NCI-H128 (cell line): Measurements from ENCODE around the gene ABCD1.
A peak's percentile ranks its signal among the peaks of the same experiment; 100 is the strongest.
"Not testable (repeated sequence)": the region's sequence is repeated elsewhere in the genome, so short reads cannot be mapped to it uniquely, and the experiment has no call there.

Experiments used
- DNase-seq: peaks from one replicate; lab custom pipeline; 2025; ENCODE audit not compliant: unreplicated experiment; lab: John Stamatoyannopoulos, UW

ABCD1 gene

DNA sequence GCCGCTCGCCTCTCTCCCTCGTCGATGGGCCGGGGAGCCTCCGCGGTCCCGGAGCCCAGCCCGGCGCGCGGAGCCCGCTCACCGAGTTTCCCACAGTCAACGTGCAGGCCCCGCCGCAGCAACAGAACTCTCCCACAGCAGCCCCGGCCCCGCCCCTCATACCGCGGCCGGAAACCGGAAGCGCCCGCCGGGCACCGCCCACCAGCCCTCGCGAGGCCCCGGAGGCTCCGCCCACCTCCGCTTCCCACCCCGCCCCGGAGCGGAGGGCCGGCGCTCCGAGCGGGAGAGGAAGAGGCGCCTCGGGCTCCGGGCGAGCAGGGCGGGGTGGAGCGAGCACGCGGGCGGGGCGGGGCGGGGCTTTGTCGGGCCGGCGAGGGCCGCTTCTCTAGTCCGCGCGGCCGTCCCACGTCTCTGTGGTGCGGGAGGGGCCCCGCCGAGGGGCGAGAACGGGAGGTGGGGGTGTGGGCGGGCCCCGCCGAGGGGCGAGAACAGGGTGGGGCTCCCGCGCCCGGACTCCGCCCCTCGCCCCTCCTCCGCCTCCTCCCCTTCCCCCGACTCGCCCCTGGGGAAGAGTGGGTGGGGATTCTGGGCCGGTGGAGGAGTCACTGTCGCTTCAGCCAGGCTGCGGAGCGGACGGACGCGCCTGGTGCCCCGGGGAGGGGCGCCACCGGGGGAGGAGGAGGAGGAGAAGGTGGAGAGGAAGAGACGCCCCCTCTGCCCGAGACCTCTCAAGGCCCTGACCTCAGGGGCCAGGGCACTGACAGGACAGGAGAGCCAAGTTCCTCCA, at the start of gene ABCD1, which contains the start of gene BCAP31:
ABCD1 (plus strand) TSS at position 605 of the 787 bp plus-strand sequence. CDS start 411 bp downstream, outside the sequence.
BCAP31 (minus strand) TSS at position 136 of the 787 bp plus-strand sequence. CDS start 1,143 bp downstream, outside the sequence.
- DNase-seq = peak; percentile 90

DNA sequence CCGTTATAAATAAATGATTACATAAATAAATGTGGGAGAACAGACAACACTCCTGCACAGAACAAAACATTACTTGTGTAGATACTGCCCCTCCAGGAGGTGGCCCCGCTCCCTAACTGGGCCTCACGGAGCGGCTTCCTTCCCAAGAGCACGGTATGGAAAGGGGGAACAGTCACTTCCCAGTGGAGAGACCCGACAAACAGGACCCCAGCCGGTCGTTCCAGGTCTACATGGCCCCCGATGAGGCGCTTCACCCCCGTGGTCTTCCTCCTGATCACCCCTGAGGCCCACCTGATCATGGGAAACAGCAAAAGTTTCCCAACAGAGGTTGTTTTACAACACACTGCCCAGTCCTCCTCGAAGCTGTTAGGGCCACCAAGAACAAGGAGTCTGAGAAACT, 43.5 kb upstream of the ABCD1 start:
- DNase-seq = no peak

DNA sequence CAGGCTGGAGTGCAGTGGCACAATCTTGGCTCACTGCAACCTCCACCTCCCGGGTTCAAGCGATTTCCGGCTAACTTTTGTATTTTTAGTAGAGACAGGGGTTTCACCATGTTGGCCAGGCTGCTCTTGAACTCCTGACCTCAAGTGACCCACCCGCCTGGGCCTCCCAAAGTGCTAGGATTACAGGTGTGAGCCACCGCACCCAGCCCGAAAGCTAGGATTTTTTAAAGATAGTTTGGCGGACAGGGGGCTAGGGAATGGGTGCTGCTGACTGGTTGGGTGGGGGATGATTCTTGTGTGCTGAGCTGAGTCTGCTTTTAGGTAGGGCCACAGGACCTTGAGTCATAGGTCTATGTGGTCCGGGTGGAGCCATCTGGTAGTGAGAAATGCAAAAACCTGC, 41.2 kb upstream of the ABCD1 start:
- not testable (repeated sequence) for DNase-seq

DNA sequence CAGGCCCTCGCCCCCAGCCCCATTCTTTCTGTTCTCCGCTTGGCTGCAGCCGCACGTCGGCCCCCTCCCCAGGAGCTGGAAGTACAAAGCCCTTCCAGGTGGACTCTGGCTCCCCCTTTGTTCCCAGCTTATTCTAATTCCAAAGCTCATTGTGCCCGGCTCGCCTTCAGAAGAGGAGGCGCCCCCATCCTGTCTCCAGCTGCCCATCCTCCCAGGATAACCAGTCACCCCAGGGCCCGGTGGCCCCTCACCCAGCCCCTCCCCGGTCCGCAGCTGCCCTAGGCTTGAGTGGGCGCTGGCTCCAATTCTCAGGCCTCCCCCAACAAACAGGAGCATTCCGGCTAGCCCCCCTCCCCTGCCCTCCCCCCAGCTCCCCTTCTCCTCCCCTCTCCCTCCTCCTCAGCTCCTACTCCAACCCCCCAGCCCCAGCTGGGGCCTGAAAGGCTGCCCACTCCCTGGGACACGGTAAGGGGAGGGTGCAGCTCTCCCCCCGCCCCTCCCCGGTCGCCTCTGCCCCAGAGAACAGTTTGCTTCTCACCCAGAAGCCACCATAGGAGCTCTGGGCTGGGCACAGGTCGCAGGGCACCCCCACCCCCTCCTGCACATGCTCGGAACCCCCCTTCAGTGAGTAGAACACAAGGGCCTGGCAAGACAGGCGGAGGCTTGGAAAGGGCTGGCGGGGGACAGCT, 40.0 kb upstream of the ABCD1 start:
- DNase-seq = no peak

DNA sequence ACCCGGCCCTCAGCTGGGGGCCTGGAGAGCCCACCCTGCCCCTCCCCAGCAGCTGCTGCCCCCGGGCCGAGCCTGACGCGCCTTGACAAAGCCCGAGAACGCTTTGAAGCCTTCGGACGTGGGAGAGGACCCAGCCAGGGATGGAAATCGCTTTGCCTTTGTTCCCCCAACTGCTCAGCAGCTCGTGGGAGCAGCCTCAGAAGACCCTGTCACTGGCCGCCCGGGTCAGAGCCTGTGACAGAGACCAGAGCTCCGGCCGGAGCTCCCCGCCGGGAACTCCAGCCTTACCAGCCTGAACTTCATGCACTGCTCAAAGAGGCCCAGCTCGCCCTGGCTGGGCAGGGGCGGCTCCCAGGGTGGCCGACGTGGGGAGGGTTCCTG, 39.5 kb upstream of the ABCD1 start:
- no peak for DNase-seq

DNA sequence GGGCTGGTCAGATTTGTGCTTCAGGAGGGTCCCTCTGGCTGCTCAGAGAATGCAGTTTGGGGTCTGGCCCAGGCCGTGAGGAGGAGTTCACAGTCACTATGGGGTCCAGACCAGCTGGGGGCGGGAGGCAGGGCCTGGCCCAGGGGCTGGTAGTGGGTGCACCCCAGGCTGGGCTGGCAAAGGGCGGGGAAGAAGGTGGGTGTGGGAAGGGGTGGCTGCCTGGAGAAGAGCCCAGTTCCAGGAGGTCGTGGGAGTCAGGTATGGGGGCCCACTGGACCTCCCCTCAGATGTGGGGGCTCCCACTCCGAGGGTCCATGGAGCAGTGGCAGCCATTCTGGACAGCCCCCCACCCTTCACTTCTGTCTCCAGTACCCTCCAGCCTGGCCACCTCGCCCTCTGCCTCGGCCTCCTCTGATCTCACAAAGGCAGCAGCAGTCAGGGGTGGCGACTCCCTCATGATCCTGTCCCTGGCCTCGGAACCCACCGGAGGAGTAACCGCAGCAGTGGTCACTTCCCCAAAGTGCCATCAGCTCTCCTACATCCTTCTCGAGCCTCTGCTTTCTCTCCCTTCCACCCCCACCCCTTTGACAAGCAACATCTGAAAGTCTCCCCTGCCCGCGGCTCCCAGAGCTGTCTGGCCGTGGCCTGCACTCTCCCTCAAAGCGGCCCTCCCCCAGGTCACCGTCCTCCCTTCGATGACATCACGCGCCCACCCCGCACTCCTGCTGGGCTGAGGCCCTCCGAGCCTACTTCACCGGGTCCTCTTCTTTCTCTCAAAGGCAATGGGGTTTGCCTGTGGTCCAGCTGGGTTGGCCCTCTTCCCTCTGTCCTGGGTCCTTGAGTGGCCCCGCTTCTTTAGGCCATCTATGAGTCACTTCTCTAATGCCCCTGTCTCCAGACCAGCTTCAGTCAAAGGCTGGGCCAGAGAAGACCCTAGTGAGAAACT, 38.6 kb upstream of the ABCD1 start:
- no peak for DNase-seq

DNA sequence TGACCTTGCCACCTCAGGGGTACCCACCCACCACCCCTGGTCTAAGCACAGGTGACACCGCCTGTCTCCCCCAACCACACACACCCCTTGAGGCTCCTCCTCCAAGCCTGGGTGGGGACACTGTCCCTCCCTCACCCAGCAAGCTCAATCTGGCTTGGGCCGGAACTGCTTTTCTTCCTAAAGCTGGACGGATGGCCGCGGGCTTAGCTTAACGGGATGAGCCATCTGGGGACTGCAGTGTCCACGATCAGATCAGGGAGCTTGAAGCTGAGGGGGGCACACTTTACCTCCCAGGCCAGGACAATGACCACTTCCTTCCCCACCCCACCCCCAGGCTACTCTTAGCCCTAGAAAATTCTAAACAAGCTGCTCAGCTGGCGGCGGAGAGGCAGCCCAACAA, 37.9 kb upstream of the ABCD1 start:
- DNase-seq = no peak

DNA sequence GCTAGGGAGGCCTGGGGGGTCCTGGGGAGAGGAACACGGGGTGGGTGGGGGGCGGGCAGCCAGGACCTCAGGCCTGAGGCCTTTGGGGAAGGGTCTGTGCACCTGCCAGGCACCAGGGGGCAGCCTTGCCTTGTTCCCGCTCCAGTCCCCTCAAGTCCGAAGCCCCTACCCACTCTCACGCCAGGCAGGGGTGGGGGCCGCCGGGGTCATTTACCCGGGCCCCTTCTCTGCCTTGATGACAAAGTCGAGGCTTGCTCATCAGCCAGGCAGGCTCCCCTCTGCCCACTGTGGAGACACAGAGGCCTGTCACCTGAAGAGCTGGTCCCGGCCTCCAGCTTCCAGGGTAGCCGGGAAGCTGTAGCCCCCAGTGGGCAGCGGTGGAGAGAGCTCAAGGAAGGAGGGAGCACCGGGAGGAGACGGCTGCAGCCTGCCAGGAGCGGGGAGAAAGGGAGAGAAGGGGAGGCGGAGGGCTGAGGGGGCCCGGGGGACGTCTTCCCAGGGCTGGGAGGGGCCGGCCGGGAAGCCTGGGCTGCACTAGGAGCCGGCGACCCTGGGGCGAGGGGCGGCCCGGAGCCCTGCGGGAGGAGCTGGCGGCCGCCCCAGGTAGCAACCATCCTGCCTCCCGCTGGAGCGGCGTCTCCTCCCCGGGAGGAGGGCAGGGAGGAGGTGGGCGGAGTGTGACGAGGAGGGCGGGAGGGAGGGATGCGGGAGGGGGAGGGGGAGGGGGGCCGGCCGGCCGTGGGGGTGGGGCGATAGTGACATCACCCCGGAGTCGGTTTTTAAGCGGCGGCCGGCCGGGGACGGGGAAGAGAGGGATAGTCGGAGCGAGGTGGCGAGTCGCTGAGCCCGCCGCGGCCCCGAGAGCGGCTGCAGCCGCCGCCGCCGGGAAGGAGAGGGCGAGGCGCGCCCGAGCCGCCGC, 37.3 kb upstream of the ABCD1 start, which contains the start of gene SLC6A8:
SLC6A8 (plus strand) TSS at position 806 of the 919 bp plus-strand sequence. CDS start 649 bp downstream, outside the sequence.
- DNase-seq = no peak

DNA sequence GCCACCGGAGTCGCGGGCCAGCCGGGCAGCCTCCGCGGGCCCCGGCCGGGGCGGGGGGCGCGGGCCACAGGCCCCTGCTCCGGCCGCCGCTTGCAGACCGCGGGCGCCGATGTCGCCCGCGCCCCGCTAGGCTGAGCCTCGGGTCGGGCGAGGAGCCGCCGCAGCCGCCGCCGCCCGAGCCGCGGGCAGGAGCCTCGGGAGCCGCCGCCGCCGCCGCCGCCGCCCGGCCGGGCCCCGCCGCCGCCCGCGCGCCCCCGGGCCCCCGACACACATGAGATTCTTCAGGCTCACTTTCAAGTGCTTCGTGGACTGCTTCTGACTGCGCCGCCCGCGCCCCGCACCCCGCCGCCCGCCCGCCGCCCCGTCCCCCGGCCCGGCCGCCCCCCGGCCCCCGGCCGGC, 36.6 kb upstream of the ABCD1 start:
- no peak for DNase-seq

DNA sequence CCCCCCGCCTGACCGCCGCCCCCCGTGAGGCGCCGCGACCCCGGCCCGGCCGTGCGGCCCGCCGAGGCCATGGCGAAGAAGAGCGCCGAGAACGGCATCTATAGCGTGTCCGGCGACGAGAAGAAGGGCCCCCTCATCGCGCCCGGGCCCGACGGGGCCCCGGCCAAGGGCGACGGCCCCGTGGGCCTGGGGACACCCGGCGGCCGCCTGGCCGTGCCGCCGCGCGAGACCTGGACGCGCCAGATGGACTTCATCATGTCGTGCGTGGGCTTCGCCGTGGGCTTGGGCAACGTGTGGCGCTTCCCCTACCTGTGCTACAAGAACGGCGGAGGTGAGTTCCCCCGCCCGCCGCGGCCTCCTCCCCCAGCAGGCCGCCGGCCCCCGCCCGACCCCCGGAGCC, 36.1 kb upstream of the ABCD1 start:
- DNase-seq = no peak

DNA sequence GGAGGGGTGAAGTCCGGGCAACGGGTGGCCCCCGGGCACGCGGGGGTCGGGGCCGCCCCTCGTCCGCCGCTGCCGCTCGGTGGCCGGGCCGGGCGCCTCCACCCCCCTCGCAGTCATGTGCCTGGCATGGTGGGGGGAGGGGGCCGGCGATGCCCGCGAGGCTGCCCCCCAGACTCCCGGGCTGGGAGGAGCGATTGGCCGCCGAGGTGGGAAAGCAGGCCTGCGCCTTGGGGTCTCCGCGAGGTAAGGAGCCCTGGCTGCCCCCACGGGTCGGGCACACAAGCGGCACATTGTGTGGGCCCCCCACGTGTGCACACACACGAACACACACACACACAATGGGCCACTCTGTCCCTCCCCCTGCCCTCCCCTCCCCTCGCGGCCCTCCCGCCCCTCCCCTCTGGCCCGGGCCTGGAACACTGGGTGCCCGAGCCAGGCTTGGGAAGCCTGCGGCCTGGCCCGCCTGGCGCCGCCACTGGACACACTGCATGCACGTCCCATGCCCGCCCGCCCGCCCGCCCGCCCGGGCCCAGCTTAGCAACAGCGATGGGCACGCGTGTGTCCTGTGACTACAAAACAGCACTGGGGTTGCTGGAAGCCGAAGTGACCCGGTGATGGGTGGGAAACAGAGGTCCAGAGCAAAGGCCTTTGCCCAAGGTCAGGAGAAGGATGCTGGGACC, 35.6 kb upstream of the ABCD1 start:
- no peak for DNase-seq

DNA sequence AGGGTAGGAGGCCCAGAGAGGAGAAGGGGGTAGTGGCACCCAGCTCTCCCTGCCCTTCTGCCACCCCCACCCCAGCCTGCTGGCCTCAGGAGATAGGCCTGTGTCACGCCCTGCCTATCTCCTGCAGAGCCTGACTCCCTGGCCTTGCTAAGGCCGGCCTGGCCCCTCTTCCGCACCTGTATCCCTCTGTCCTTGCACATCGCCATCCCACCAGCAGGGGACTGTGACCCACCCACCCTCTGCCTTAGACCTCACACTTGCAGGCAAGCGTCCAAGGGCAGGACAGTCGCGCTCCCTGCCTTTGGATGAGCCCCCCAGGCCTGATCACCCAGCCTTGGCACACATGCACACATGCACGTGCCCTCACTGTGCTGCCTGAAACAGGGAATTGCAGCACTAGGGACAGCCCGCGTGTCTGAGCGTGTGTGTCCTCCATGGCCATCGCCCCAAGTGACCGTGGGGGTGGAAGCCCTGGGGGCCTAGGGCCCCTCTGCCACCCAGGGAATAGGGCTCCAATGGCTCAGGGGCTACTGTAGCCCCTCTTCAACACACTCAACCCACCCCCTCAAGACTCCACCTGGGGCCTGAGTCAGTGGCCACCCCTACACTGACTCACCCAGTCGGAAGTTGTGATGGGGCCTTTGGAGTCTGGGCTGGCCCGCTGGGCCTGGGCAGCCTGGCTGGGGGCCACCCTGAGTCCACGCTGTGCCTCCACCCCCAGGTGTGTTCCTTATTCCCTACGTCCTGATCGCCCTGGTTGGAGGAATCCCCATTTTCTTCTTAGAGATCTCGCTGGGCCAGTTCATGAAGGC, 34.8 kb upstream of the ABCD1 start:
- no peak for DNase-seq

DNA sequence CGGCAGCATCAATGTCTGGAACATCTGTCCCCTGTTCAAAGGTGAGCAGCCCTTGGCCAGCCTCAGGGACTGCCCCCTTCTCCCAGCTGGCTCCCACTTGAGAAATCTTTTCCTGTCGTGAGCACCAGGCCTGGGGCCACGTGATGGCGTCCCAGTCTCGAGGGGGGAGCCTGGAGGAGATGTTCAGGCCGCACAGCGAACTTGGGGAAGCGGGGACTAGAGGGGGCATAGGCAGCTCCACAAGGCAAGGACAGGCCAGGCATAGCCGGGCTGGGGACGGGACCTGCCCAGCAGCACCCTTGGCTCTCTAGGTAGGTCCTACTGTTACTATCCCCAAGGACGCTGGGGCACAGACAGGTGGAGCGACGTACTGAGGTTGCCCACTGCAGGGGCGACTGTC, 34.2 kb upstream of the ABCD1 start:
- no peak for DNase-seq

DNA sequence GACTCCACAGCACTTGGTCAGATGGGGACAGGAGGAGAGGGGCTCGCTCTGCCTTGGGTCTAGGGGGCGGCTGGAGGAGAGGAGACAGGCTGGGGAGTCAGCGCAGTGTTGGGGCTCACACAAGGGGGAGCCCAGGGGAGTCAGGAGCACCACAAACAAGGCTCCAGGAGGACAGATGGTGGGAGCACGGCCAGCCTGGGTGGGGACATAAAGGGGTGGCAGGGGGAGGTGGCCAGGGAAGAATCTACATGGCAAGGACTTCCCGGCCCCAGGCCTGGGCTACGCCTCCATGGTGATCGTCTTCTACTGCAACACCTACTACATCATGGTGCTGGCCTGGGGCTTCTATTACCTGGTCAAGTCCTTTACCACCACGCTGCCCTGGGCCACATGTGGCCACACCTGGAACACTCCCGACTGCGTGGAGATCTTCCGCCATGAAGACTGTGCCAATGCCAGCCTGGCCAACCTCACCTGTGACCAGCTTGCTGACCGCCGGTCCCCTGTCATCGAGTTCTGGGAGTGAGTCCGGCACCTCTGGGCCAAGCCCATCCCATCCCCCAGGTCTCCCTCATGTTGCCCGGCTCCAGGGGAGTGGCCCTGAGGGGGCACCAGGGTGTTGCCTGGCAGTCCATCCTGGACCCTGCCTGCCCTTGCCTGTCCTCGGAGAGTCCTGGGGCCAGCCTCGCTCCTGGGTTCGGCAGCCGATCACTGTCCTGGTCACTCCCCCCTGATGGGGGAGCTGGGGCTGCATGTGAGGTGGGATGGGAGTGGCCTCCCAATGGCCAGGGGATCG, 33.4 kb upstream of the ABCD1 start:
- DNase-seq = not testable (repeated sequence)

DNA sequence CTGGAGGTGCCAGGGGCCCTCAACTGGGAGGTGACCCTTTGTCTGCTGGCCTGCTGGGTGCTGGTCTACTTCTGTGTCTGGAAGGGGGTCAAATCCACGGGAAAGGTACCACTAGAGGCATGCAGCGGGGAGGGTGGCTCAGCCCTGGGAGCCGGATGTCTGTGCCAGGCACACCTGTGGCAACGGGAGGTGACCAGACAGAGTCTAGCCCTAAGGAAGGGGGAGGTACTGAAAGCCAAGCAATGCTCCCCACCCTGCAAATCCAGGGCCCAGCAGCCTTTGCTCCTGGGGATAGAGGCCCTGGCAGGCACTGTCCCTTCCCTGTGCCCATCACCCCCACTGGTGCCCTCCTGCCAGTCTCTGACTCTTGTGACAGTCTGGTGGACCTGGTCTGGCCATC, 32.7 kb upstream of the ABCD1 start:
- no peak for DNase-seq

DNA sequence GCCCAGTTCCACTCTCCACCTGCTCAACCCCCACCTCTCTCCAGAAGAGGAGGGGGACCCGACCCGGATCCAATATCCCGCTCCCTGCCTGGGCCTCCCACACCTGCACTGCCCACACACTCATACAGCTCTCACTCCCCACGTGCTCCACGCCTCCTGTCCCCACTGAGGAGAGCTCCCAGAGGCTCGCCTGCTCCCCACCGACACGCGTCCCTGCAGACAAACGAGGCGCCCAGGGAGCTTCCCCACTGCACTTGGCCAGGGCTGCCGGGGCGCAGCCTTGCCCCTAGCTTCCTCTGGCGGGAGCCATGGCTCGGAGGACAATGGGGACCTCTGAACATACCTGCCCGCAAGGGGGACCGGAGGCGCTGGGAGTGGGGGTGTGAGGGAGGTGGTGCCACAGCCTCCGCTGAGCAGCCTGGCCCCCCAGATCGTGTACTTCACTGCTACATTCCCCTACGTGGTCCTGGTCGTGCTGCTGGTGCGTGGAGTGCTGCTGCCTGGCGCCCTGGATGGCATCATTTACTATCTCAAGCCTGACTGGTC, 32.0 kb upstream of the ABCD1 start:
- DNase-seq = no peak

DNA sequence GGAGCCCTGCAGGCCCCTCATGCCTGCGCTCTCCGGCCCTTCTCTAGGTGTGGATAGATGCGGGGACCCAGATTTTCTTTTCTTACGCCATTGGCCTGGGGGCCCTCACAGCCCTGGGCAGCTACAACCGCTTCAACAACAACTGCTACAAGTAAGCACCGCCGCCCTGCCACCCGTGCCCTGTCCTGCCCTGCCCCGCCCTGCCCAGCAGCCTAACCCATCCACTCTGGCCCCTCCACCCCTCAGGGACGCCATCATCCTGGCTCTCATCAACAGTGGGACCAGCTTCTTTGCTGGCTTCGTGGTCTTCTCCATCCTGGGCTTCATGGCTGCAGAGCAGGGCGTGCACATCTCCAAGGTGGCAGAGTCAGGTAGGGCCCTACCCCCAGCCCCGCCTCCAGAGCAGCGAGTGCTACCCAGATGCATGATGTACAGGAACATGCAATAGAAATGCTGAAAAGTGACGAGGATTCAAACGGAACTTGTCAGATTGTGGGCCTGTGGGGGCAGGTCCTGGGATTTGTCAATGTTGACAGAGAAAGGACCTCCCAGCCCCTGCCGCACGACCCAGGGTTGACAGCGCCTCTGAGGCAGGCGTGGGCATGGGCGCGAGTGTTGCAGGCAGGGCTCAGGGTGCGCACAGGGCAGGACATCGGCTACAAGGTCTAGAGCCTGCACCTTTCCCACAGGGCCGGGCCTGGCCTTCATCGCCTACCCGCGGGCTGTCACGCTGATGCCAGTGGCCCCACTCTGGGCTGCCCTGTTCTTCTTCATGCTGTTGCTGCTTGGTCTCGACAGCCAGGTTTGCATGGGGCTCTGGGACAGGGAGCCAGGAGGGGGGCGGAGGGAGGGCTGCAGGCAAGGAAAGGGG, 31.2 kb upstream of the ABCD1 start:
- DNase-seq = no peak
